Natural killer cell (primary cell): ENCODE measurements around the gene KRTAP19-8. TPM values are rescaled to one million over a fixed set of nuclear protein-coding genes. Genes with fewer than 3 reads are reported as not detected.

Experiments used
- ATAC-seq, 3 donors: fragments of 150-1000 bp in 2 of 3; fragments of 200-7000 bp in 1 of 3; cut with Tn5 transposase; 1 replicate in 1 of 3; 2 replicates in 2 of 3; pipeline ENCODE4 v1.10.0; 2021; ENCODE audit warnings: mild to moderate bottlenecking in 2 of 3, moderate library complexity in 2 of 3
- DNase-seq, 2 donors: peaks; one replicate each; pipeline versions ENCODE4 v3.0.0 to v3.0.0-alpha.2; 2013 to 2021; ENCODE audit warnings: mixed read lengths in 1 of 2
- H3K27ac ChIP-seq: one replicate; pipeline ENCODE4 v1.5.1; 2013; ENCODE audit warnings: mild to moderate bottlenecking, low read length
- H3K27me3 ChIP-seq: one replicate; pipeline ENCODE4 v1.6.1; 2013; ENCODE audit warnings: low read length; ENCODE audit not compliant: control insufficient read depth, insufficient read depth
- H3K36me3 ChIP-seq: one replicate; pipeline ENCODE4 v1.6.1; 2013; ENCODE audit warnings: low read length; ENCODE audit not compliant: control insufficient read depth, insufficient read depth
- H3K4me1 ChIP-seq: one replicate; pipeline ENCODE4 v1.6.1; 2013; ENCODE audit warnings: low read length; ENCODE audit not compliant: control insufficient read depth, insufficient read depth
- H3K4me3 ChIP-seq: one replicate; pipeline ENCODE4 v1.5.1; 2013; ENCODE audit warnings: low read length
- H3K9me3 ChIP-seq: one replicate; pipeline ENCODE4 v1.6.1; 2013; ENCODE audit warnings: low read length; ENCODE audit not compliant: control insufficient read depth, insufficient read depth
- H3K27ac Mint-ChIP-seq, 2 donors: one replicate each; pipeline ENCODE4 v1.8.0; 2022; ENCODE audit warnings: mild to moderate bottlenecking in 2 of 2, mixed read lengths in 2 of 2, moderate library complexity in 1 of 2
- H3K27me3 Mint-ChIP-seq, 2 donors: one replicate each; pipeline ENCODE4 v1.8.0; 2022; ENCODE audit warnings: low read depth in 2 of 2, mixed read lengths in 2 of 2
- H3K36me3 Mint-ChIP-seq: one replicate; pipeline ENCODE4 v1.8.0; 2022; ENCODE audit warnings: mixed read lengths
- H3K4me1 Mint-ChIP-seq, 2 donors: one replicate each; pipeline ENCODE4 v1.8.0; 2022; ENCODE audit warnings: mixed read lengths in 2 of 2
- H3K4me3 Mint-ChIP-seq: one replicate; pipeline ENCODE4 v1.8.0; 2022; ENCODE audit warnings: mild to moderate bottlenecking, moderate library complexity, mixed read lengths
- H3K9me3 Mint-ChIP-seq, 2 donors: one replicate each; pipeline ENCODE4 v1.8.0; 2022; ENCODE audit warnings: mixed read lengths in 2 of 2
- CTCF ChIP-seq: fragments of 200-600 bp; IDR thresholded peaks from one replicate; pipeline ENCODE4 v1.8.0; 2022; ENCODE audit warnings: antibody characterized with exemption
- WGBS: methylation state at CpG from one replicate; pipeline ENCODE4 v1.1.7; 2013; ENCODE audit warnings: missing lambda C conversion rate; ENCODE audit not compliant: insufficient coverage; 5-methylcytosine and 5-hydroxymethylcytosine counted together
- intact Hi-C: fragments of 100-400 bp; cut with micrococcal nuclease; formaldehyde crosslinking; loops from one replicate; pipeline ENCODE4 v1.14.2; 2022
- total RNA-seq, 4 donors: library from RNA; stranded (reverse); fragments of 120-200 nt in 1 of 4; gene quantifications; one replicate each; pipeline versions ENCODE4 v1.2.3 to v1.2.4, GENCODE V29; 2013 to 2022

KRTAP19-8 gene
- total RNA-seq, 3 donors from 2014 or later (not counting 1 experiment from before 2014, with no cell fraction given), result not detected

GRCh38 chr21:31064803-31065202 is 26.5 kb upstream of the KRTAP19-8 start:
- no peaks in the 10 kb centered on the region for H3K27me3 ChIP-seq
- Mint-ChIP-seq H3K4me3 (no peak overlapping the region), H3K27ac (no peak overlapping the region), H3K9me3 (no peaks in the 10 kb centered on the region), H3K36me3 (no peaks in the 10 kb centered on the region), H3K27me3 (peaks cover 0 to 6% of the 10 kb centered on the region in 2 donors), H3K4me1 (no peaks in the 10 kb centered on the region)
- ATAC-seq, result no peak
- no peak for TF ChIP-seq CTCF
- no peak for DNase-seq
- 73% methylated on average over 3 of the region's 3 CpGs for WGBS
- intact Hi-C loops, result no loop called here
- H3K36me3 ChIP-seq, result no peaks in the 10 kb centered on the region
- no peaks in the 10 kb centered on the region for H3K4me1 ChIP-seq
- no peak overlapping the region for H3K4me3 ChIP-seq
- no peak overlapping the region for H3K27ac ChIP-seq
- H3K9me3 ChIP-seq, result no peaks in the 10 kb centered on the region

- 83% methylated on average over 4 of the region's 5 CpGs for WGBS
- DNase-seq, result no peak
- ATAC-seq, result no peak
- Mint-ChIP-seq H3K9me3 (peaks cover 0 to 3% of the 10 kb centered on the region in 2 donors), H3K27ac (no peak overlapping the region), H3K27me3 (peaks cover 0 to 7% of the 10 kb centered on the region in 2 donors), H3K4me3 (no peak overlapping the region), H3K36me3 (no peaks in the 10 kb centered on the region), H3K4me1 (no peaks in the 10 kb centered on the region)
- Histone ChIP-seq H3K4me1 (no peaks in the 10 kb centered on the region), H3K36me3 (no peaks in the 10 kb centered on the region), H3K9me3 (no peaks in the 10 kb centered on the region), H3K4me3 (no peak overlapping the region), H3K27ac (no peak overlapping the region), H3K27me3 (no peaks in the 10 kb centered on the region)
- TF ChIP-seq CTCF, result no peak
- intact Hi-C loops, result no loop called here
These were observed 14.3 kb upstream of the KRTAP19-8 start for GRCh38 chr21:31052489-31053142.

GRCh38 chr21:31050577-31051157 is 12.4 kb upstream of the KRTAP19-8 start:
- Mint-ChIP-seq H3K4me1 (no peaks in the 10 kb centered on the region), H3K9me3 (no peaks in the 10 kb centered on the region), H3K27me3 (peaks cover 1 to 8% of the 10 kb centered on the region in 2 donors), H3K36me3 (no peaks in the 10 kb centered on the region), H3K27ac (no peak overlapping the region), H3K4me3 (no peak overlapping the region)
- no peak for DNase-seq
- Histone ChIP-seq H3K36me3 (no peaks in the 10 kb centered on the region), H3K27ac (no peak overlapping the region), H3K27me3 (no peaks in the 10 kb centered on the region), H3K4me1 (no peaks in the 10 kb centered on the region), H3K4me3 (no peak overlapping the region), H3K9me3 (no peaks in the 10 kb centered on the region)
- intact Hi-C loops, result no loop called here
- TF ChIP-seq CTCF, result no peak
- whole genome bisulfite sequencing, result 95% methylated on average over 3 of the region's 3 CpGs
- no peak for ATAC-seq

- no peak overlapping the region for H3K27ac ChIP-seq
- no peak overlapping the region for H3K4me3 ChIP-seq
- Mint-ChIP-seq H3K27ac (no peak overlapping the region), H3K4me1 (no peaks in the 10 kb centered on the region), H3K36me3 (no peaks in the 10 kb centered on the region), H3K27me3 (peaks cover 6% of the 10 kb centered on the region in 2 donors), H3K9me3 (no peaks in the 10 kb centered on the region), H3K4me3 (no peak overlapping the region)
- no peak for DNase-seq
- no peaks in the 10 kb centered on the region for H3K36me3 ChIP-seq
- intact Hi-C loops, result no loop called here
- 79% methylated on average over 3 of the region's 3 CpGs for WGBS
- H3K4me1 ChIP-seq, result no peaks in the 10 kb centered on the region
- no peaks in the 10 kb centered on the region for H3K27me3 ChIP-seq
- no peak for TF ChIP-seq CTCF
- no peak for ATAC-seq
- H3K9me3 ChIP-seq, result no peaks in the 10 kb centered on the region
These were observed 7.6 kb upstream of the KRTAP19-8 start for GRCh38 chr21:31045841-31046240.
